A673 (cell line): ENCODE results near the gene MEGF6. TPM values are rescaled to one million over a fixed set of nuclear protein-coding genes. Genes with fewer than 3 reads are reported as not detected.

Experiments
- BruUV-seq: library from RNA; stranded (reverse); fragments of 400-500 nt; replicated peaks from 2 replicates; lab custom pipeline; 2021; lab: Mats Ljungman, UMichigan
- CTCF ChIA-PET: fragments of 300-600 bp; sonication (Branson Sonifier 250); formaldehyde crosslinking; loops from one replicate; lab custom pipeline; 2022; ENCODE audit warnings: antibody characterized with exemption; lab: Charles Lee
- POLR2A ChIA-PET: fragments of 300-600 bp; sonication (Branson Sonifier 250); formaldehyde crosslinking; loops from one replicate; lab custom pipeline; 2022; ENCODE audit warnings: antibody characterized with exemption; ENCODE audit not compliant: low non-redundant PET; lab: Charles Lee
- DNase-seq: peaks from one replicate; pipeline ENCODE4 v3.0.0-alpha.2; 2015; ENCODE audit warnings: low spot score
- H3K27ac ChIP-seq: fragments of 200-600 bp; sonication (generic); 2 replicates; pipeline ENCODE4 v1.5.1; 2016; ENCODE audit warnings: mixed run types, low read depth, mild to moderate bottlenecking, mixed read lengths, antibody characterized with exemption, low read length; ENCODE audit not compliant: poor library complexity, severe bottlenecking
- H3K27me3 ChIP-seq: fragments of 200-600 bp; sonication (generic); replicated peaks from 2 replicates; pipeline ENCODE4 v1.6.1; 2017; ENCODE audit warnings: mixed run types, low read depth, mild to moderate bottlenecking, mixed read lengths, antibody characterized with exemption, low read length; ENCODE audit not compliant: insufficient read depth, poor library complexity
- H3K36me3 ChIP-seq: fragments of 200-600 bp; sonication (generic); 2 replicates; pipeline ENCODE4 v1.6.1; 2016; ENCODE audit warnings: mixed run types, mild to moderate bottlenecking, mixed read lengths, antibody characterized with exemption, low read length; ENCODE audit not compliant: insufficient read depth, poor library complexity, severe bottlenecking
- H3K4me1 ChIP-seq: fragments of 200-600 bp; sonication (generic); 2 replicates; pipeline ENCODE4 v1.6.1; 2017; ENCODE audit warnings: mixed run types, mild to moderate bottlenecking, mixed read lengths, antibody characterized with exemption, low read length; ENCODE audit not compliant: insufficient read depth, poor library complexity, severe bottlenecking
- H3K4me3 ChIP-seq: fragments of 200-600 bp; sonication (generic); 2 replicates; pipeline ENCODE4 v1.5.1; 2016; ENCODE audit warnings: low read depth, mixed run types, mild to moderate bottlenecking, mixed read lengths, low read length; ENCODE audit not compliant: poor library complexity, severe bottlenecking
- H3K9me3 ChIP-seq: fragments of 200-600 bp; sonication (generic); 2 replicates; pipeline ENCODE4 v1.6.1; 2016; ENCODE audit warnings: mixed run types, low read depth, mild to moderate bottlenecking, mixed read lengths, antibody characterized with exemption, low read length; ENCODE audit not compliant: poor library complexity, severe bottlenecking
- CTCF ChIP-seq: fragments of 300-800, 200-600 bp; sonication (generic); conservative IDR thresholded peaks from 2 replicates; pipeline ENCODE4 v1.5.1; 2017; ENCODE audit warnings: low read depth, mild to moderate bottlenecking, antibody characterized with exemption, low read length, moderate library complexity, mixed read lengths
- EZH2 ChIP-seq: fragments of 200-600 bp; sonication (generic); IDR thresholded peaks from 2 replicates; pipeline ENCODE4 v1.6.1; 2017; ENCODE audit warnings: borderline replicate concordance, low read depth, mild to moderate bottlenecking, mixed read lengths, antibody characterized with exemption, low read length; ENCODE audit not compliant: poor library complexity, severe bottlenecking
- intact Hi-C: fragments of 100-400 bp; cut with micrococcal nuclease; formaldehyde crosslinking; loops from one replicate; pipeline ENCODE4 v1.10.0; 2022; ENCODE audit not compliant: unreplicated experiment
- total RNA-seq: library from RNA; stranded (reverse); gene quantifications from 2 replicates; pipeline ENCODE4 v1.2.3, GENCODE V29; 2021

The MEGF6 gene
- total RNA-seq, 1 experiment from 2014 or later, result 2.8 TPM

GRCh38 chr1:3490046-3490745 is 121.1 kb downstream of the MEGF6 start:
- no peak for DNase-seq
- CTCF ChIA-PET, result interaction anchor here (1.0 to 1.9 kb wide), 4 partner anchors 19 to 131 kb away, joined by 5 to 28 read pairs (median 10); no protein-coding TSS in a partner anchor
- POLR2A ChIA-PET, result no interaction called here
- Histone ChIP-seq H3K27me3 (no peaks in the 10 kb centered on the region), H3K36me3 (no peaks in the 10 kb centered on the region), H3K4me1 (no peaks in the 10 kb centered on the region), H3K9me3 (peaks cover 7% of the 10 kb centered on the region), H3K4me3 (no peak overlapping the region), H3K27ac (no peak overlapping the region)
- intact Hi-C loops, result loop anchor here (2.0 kb wide), 1 partner anchor 235 kb away; no protein-coding TSS in a partner anchor
- no TSS peak for BruUV-seq
- no peak for TF ChIP-seq EZH2
- TF ChIP-seq CTCF, result no peak

- intact Hi-C loops, result no loop called here
- no TSS peak for BruUV-seq
Measured at GRCh38 chr1:3488432-3488831, 122.9 kb downstream of the MEGF6 start.

GRCh38 chr1:3485016-3485415 is 126.3 kb downstream of the MEGF6 start:
- DNase-seq, result no peak
- peaks cover 7% of the 10 kb centered on the region for H3K9me3 ChIP-seq
- TF ChIP-seq CTCF (no peak), EZH2 (no peak)
- no TSS peak for BruUV-seq
- ChIA-PET POLR2A (no interaction called here), CTCF (interaction anchor here (2.7 kb wide), 1 partner anchor 32 kb away, joined by 23 read pairs; no protein-coding TSS in a partner anchor)
- H3K4me1 ChIP-seq, result no peaks in the 10 kb centered on the region
- no peaks in the 10 kb centered on the region for H3K27me3 ChIP-seq
- no peaks in the 10 kb centered on the region for H3K36me3 ChIP-seq
- intact Hi-C loops, result no loop called here
- no peak overlapping the region for H3K27ac ChIP-seq
- H3K4me3 ChIP-seq, result no peak overlapping the region

More at GRCh38 chr1:3488432-3488831, 122.9 kb downstream of the MEGF6 start:
- Histone ChIP-seq H3K27me3 (no peaks in the 10 kb centered on the region), H3K9me3 (peaks cover 7% of the 10 kb centered on the region), H3K4me3 (no peak overlapping the region), H3K36me3 (no peaks in the 10 kb centered on the region), H3K27ac (no peak overlapping the region), H3K4me1 (no peaks in the 10 kb centered on the region)
- CTCF ChIA-PET, result no interaction called here
- DNase-seq, result no peak
- POLR2A ChIA-PET, result no interaction called here
- TF ChIP-seq EZH2, result no peak
- TF ChIP-seq CTCF, result no peak
